A549 (cell line): Measurements from ENCODE around the gene ZBTB38. TPM values are rescaled to one million over a fixed set of nuclear protein-coding genes. Genes with fewer than 3 reads are reported as not detected.

Experiments
- ATAC-seq, 2 experiments: fragments of 200-7000 bp in 1 of 2; fragments of >200 bp in 1 of 2; cut with Nextera tagmentation in 1 of 2; cut with Tn5 transposase in 1 of 2; 3 replicates each; pipeline versions ENCODE4 v1.8.0 to v1.9.1; 2018 to 2020; ENCODE audit warnings: mild to moderate bottlenecking in 1 of 2, moderate library complexity in 1 of 2
- CTCF ChIA-PET: fragments of 300-600 bp; sonication (Branson Sonifier 250); formaldehyde crosslinking; extraction: SDS; loops from one replicate; lab custom pipeline; 2021; ENCODE audit warnings: antibody characterized with exemption, inconsistent platforms; lab: Yijun Ruan, JAX
- POLR2A ChIA-PET: fragments of 350-600 bp; formaldehyde crosslinking; extraction: SDS; loops from one replicate; lab custom pipeline; 2021; ENCODE audit warnings: antibody characterized with exemption, inconsistent platforms; lab: Yijun Ruan, JAX
- DNase-seq, 2 experiments: peaks; one replicate each; pipeline versions ENCODE4 v3.0.0 to v3.0.0-alpha.2; 2011 to 2016; ENCODE audit warnings: low read depth in 1 of 2, low spot score in 1 of 2
- FAIRE-seq: peaks from 2 replicates; lab custom pipeline; 2011; peaks lifted over from hg19 to GRCh38; lab: Jason Lieb, UNC
- H3K27ac ChIP-seq, 2 experiments: fragments of >200 bp; sonication (Bioruptor Twin); formaldehyde crosslinking; 3 replicates each; pipeline ENCODE4 v1.5.1; 2016 to 2017
- H3K4me1 ChIP-seq: fragments of >200 bp; sonication (Bioruptor Twin); formaldehyde crosslinking; 3 replicates; pipeline ENCODE4 v1.6.1; 2016
- H3K4me2 ChIP-seq: fragments of >200 bp; sonication (Bioruptor Twin); formaldehyde crosslinking; 3 replicates; pipeline ENCODE4 v1.6.1; 2016
- H3K4me3 ChIP-seq: fragments of >200 bp; sonication (Bioruptor Twin); formaldehyde crosslinking; 3 replicates; pipeline ENCODE4 v1.5.1; 2016
- H3K9me3 ChIP-seq: fragments of >200 bp; sonication (Bioruptor Twin); formaldehyde crosslinking; 3 replicates; pipeline ENCODE4 v1.6.1; 2016
- BHLHE40 ChIP-seq: IDR thresholded peaks from 2 replicates; pipeline ENCODE4 v1.6.1; 2012; ENCODE audit warnings: low read depth, low read length, inconsistent platforms
- CBX8 ChIP-seq: fragments of 200-600 bp; sonication (generic); IDR thresholded peaks from 2 replicates; pipeline ENCODE4 v1.6.1; 2016
- CEBPB ChIP-seq, 2 experiments: fragments of >200 bp in 1 of 2; sonication (Bioruptor Twin) in 1 of 2; formaldehyde crosslinking in 1 of 2; IDR thresholded peaks; 2 replicates each; pipeline ENCODE4 v1.6.1; 2012 to 2016
- EHMT2 ChIP-seq: fragments of 200-600 bp; sonication (generic); IDR thresholded peaks from 2 replicates; pipeline ENCODE4 v1.6.1; 2016; ENCODE audit warnings: antibody characterized with exemption, low read depth, mild to moderate bottlenecking, moderate library complexity
- EP300 ChIP-seq, 2 experiments: fragments of >200 bp; sonication (Bioruptor Twin); formaldehyde crosslinking; IDR thresholded peaks; 2 replicates in 1 of 2; 3 replicates in 1 of 2; pipeline ENCODE4 v1.6.1; 2016 to 2017
- FOSL2 ChIP-seq, 2 experiments: fragments of 450-650 bp in 1 of 2; fragments of >200 bp in 1 of 2; sonication (Bioruptor Twin) in 1 of 2; formaldehyde crosslinking; IDR thresholded peaks; 2 replicates each; pipeline versions ENCODE4 v1.5.0 to v1.6.1; 2016 to 2020; ENCODE audit warnings: mild to moderate bottlenecking in 1 of 2, moderate library complexity in 1 of 2
- GATA3 ChIP-seq: IDR thresholded peaks from 2 replicates; pipeline ENCODE4 v1.6.1; 2012; ENCODE audit warnings: borderline replicate concordance
- HOXB5 ChIP-seq: fragments of 250-450 bp; sonication (Bioruptor Pico); IDR thresholded peaks from 2 replicates; pipeline ENCODE4 v1.5.0; 2020; ENCODE audit warnings: mild to moderate bottlenecking, moderate library complexity
- JUN ChIP-seq, 2 experiments: fragments of >200 bp; sonication (Bioruptor Twin); formaldehyde crosslinking; IDR thresholded peaks; 2 replicates in 1 of 2; 3 replicates in 1 of 2; pipeline ENCODE4 v1.6.1; 2016 to 2017
- JUNB ChIP-seq: fragments of >200 bp; sonication (Bioruptor Twin); formaldehyde crosslinking; IDR thresholded peaks from 2 replicates; pipeline ENCODE4 v1.6.1; 2016
- KDM1A ChIP-seq: fragments of 200-600 bp; sonication (generic); IDR thresholded peaks from 2 replicates; pipeline ENCODE4 v1.6.1; 2016; ENCODE audit warnings: low read depth, mild to moderate bottlenecking
- MYC ChIP-seq: IDR thresholded peaks from 2 replicates; pipeline ENCODE4 v1.6.1; 2012; ENCODE audit warnings: mild to moderate bottlenecking, inconsistent platforms, low read length, improper control_type of control experiment, borderline replicate concordance
- RFX5 ChIP-seq: fragments of 450-650 bp; IDR thresholded peaks from 2 replicates; pipeline ENCODE4 v1.7.1; 2014; ENCODE audit warnings: antibody characterized with exemption, mild to moderate bottlenecking, moderate library complexity
- RNF2 ChIP-seq: fragments of 200-600 bp; sonication (generic); IDR thresholded peaks from 2 replicates; pipeline ENCODE4 v1.6.1; 2016; ENCODE audit warnings: low read depth, mild to moderate bottlenecking, antibody characterized with exemption, moderate library complexity, borderline replicate concordance
- SMC3 ChIP-seq: fragments of >200 bp; sonication (Bioruptor Twin); formaldehyde crosslinking; IDR thresholded peaks from 3 replicates; pipeline ENCODE4 v1.6.1; 2018; ENCODE audit warnings: inconsistent platforms
- TFCP2L1 ChIP-seq: fragments of 250-450 bp; sonication (Bioruptor Pico); IDR thresholded peaks from 2 replicates; pipeline ENCODE4 v1.5.0; 2021; ENCODE audit warnings: mild to moderate bottlenecking
- whole genome bisulfite sequencing: methylation state at CpG from one replicate; pipeline ENCODE4 v1.1.6; 2017; ENCODE audit errors: missing lambda C conversion rate; 5-methylcytosine and 5-hydroxymethylcytosine counted together
- polyA plus RNA-seq, 4 experiments: library from polyadenylated mRNA; depleted of rRNA in 3 of 4; stranded (reverse); fragments of >200 nt; fragmentation: RNase III in 1 of 4; extraction: RNeasy Plus Mini Kit Qiagen cat#74134 plus additional on column Dnase treatment in 1 of 4; gene quantifications; 2 replicates in 3 of 4; 3 replicates in 1 of 4; pipeline ENCODE4 v1.2.3, GENCODE V29; 2011 to 2017
- TF ChIP-seq, protein P1 (sequence below): fragments of 250-450 bp; sonication (Bioruptor Pico); IDR thresholded peaks from 2 replicates; pipeline ENCODE4 v1.5.0; 2021; ENCODE audit warnings: mild to moderate bottlenecking, moderate library complexity, borderline replicate concordance
- TF ChIP-seq, protein P2 (sequence below): fragments of 250-450 bp; sonication (Bioruptor Pico); IDR thresholded peaks from 2 replicates; pipeline ENCODE4 v1.5.0; 2020; ENCODE audit warnings: low read depth, mild to moderate bottlenecking, moderate library complexity
- TF ChIP-seq, protein P3 (sequence below): fragments of >200 bp; sonication (Bioruptor Twin); formaldehyde crosslinking; IDR thresholded peaks from 3 replicates; pipeline ENCODE4 v1.5.1; 2016

The ZBTB38 gene
- polyA plus RNA-seq, 2 of the 4 experiments (the other 2 are of a cell fraction), result 72.0 to 110 TPM

DNA sequence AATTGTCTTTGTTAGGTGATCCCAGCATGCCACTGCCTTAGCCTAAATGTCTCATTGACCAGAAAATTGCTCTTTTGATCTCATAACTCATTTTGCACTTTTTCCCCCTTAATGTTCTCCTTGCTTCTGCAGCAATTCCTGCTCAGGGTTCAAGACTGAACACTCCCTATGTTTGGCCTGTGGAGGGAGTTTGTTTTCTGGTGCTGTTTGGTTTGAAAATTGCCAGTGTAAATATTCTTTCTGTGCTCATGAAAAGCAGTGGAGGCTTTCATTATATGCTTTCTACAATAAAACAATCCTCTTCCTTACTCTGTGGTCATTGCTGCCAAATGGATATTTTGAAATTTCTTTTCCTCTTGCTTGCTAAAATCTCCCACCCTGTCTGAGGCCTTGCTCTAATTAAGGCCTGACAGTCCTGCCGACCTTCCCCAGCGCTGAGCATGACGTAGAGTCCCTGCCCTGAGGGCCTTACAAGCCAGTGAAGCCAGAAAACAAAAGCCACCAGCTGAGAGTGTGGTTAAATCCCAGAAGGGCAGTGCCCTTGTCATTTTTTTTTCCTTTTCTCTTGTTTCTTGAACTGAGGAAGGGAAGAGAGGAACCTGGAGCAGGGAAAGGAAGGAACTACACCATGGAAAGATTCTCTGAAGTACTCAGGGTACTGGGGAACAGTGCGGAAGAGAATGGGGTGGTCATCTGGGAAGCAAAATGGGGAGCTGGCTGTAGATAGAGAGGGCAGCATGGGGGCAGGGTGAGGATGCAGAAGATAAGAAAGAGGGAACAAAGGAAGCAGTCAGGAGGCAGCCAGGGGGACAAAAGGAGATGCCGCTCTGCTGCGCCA is 24.8 kb downstream of the ZBTB38 start:
- ChIA-PET POLR2A (no interaction called here), CTCF (no interaction called here)
- no peak overlapping the region for H3K4me3 ChIP-seq
- ATAC-seq (peak; percentile 26 to 62; a peak in 3 of 6 replicates), FAIRE-seq (no peak), DNase-seq (peak in 1 of 2 experiments; percentile 45)
- 0 out of 3 replicates have a peak overlapping the region, but pooled peaks have one; percentile 9 for H3K4me2 ChIP-seq
- 75% methylated on average over 6 of the region's 6 CpGs for WGBS
- H3K4me1 ChIP-seq, result peaks cover 44% of the 10 kb centered on the region
- H3K9me3 ChIP-seq, result peaks cover 16% of the 10 kb centered on the region
- peak overlapping the region; percentile 55 to 74 for H3K27ac ChIP-seq
- TF ChIP-seq SMC3 (no peak), MYC (no peak), EP300 (IDR thresholded peaks at IDR 0.05) (0 out of 5 replicates have a peak, but pooled peaks of 1 of the 2 experiments have one; percentile 12), JUN (IDR thresholded peaks at IDR 0.05) (0 out of 5 replicates have a peak, but pooled peaks of 1 of the 2 experiments have one; percentile 19), CBX8 (no peak)

DNA sequence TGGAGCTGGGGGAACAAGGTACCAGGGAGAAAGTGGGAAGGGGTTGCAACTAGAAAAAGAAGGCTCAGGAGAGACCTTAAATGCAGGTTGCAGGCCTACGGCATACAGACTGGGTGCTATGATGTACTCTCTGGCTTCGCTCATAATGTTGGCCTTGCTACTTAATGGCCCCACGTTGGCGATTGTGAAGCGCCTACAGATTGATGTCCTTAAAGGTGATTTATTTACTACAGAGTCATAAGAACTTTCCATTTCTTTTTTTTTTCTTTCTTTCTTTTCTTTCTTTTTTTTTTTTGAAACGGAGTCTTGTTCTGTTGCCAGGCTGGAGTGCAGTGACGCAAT is 25.4 kb downstream of the ZBTB38 start:
- H3K27ac ChIP-seq, result peak overlapping the region; percentile 55 to 74

DNA sequence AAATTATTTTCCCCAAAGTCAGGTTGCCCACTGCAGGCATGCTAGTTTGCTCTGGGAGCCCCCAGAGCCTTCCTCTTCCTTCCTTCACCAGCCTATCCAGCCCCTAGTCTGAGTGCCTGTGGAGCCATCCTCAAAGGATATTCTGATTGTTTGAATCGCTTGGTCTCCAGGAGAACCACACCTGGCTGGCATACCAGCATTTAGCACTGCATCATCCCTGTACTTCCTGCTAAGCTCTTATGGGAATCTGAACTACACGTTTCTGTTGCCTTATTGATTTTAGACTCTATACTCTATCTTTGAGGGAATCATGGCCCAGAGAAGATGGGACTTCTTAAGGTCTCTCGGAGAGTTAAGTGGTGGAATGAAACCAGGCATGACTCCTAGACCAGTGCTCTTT is 26.3 kb downstream of the ZBTB38 start:
- WGBS, result 82% methylated on average over 3 of the region's 3 CpGs
- POLR2A ChIA-PET, result no interaction called here
- Histone ChIP-seq H3K4me2 (no peak overlapping the region), H3K9me3 (peaks cover 16% of the 10 kb centered on the region), H3K27ac (peak overlapping the region in 1 of 2 experiments; percentile 52; a peak in 3 of 6 replicates), H3K4me3 (no peak overlapping the region), H3K4me1 (peaks cover 42% of the 10 kb centered on the region)
- ATAC-seq, result no peak
- TF ChIP-seq, protein P1, sequence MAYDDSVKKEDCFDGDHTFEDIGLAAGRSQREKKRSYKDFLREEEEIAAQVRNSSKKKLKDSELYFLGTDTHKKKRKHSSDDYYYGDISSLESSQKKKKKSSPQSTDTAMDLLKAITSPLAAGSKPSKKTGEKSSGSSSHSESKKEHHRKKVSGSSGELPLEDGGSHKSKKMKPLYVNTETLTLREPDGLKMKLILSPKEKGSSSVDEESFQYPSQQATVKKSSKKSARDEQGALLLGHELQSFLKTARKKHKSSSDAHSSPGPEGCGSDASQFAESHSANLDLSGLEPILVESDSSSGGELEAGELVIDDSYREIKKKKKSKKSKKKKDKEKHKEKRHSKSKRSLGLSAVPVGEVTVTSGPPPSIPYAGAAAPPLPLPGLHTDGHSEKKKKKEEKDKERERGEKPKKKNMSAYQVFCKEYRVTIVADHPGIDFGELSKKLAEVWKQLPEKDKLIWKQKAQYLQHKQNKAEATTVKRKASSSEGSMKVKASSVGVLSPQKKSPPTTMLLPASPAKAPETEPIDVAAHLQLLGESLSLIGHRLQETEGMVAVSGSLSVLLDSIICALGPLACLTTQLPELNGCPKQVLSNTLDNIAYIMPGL, result no peak
- TF ChIP-seq GATA3 (no peak), SMC3 (no peak), KDM1A (no peak), TFCP2L1 (CRISPR knock-in tag) (no peak), FOSL2 (IDR thresholded peaks at IDR 0.05) (no peak), FOSL2 (CRISPR knock-in tag; IDR thresholded peaks at IDR 0.05) (no peak), RNF2 (no peak), HOXB5 (CRISPR knock-in tag) (no peak), BHLHE40 (no peak), EHMT2 (no peak)
- TF ChIP-seq, protein P2, sequence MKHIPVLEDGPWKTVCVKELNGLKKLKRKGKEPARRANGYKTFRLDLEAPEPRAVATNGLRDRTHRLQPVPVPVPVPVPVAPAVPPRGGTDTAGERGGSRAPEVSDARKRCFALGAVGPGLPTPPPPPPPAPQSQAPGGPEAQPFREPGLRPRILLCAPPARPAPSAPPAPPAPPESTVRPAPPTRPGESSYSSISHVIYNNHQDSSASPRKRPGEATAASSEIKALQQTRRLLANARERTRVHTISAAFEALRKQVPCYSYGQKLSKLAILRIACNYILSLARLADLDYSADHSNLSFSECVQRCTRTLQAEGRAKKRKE (CRISPR knock-in tag), result no peak
- CTCF ChIA-PET, result interaction anchor here (1.1 kb wide), 1 partner anchor 11 kb away, joined by 3 read pairs; no protein-coding TSS in a partner anchor
- no peak for FAIRE-seq
- DNase-seq, result no peak

More for the DNA sequence above, 25.4 kb downstream of the ZBTB38 start:
- 96% methylated on average over 7 of the region's 7 CpGs for WGBS
- ChIA-PET POLR2A (no interaction called here), CTCF (interaction anchor here (1.1 kb wide), 1 partner anchor 10 kb away, joined by 3 read pairs; no protein-coding TSS in a partner anchor)
- Histone ChIP-seq H3K4me1 (peaks cover 41% of the 10 kb centered on the region), H3K4me3 (no peak overlapping the region), H3K4me2 (0 out of 3 replicates have a peak overlapping the region, but pooled peaks have one; percentile 9), H3K9me3 (peaks cover 16% of the 10 kb centered on the region)
- TF ChIP-seq JUNB (no peak), CEBPB (IDR thresholded peaks at IDR 0.05) (0 out of 4 replicates have a peak, but pooled peaks of 1 of the 2 experiments have one; percentile 21), RFX5 (no peak)
- TF ChIP-seq, protein P3, sequence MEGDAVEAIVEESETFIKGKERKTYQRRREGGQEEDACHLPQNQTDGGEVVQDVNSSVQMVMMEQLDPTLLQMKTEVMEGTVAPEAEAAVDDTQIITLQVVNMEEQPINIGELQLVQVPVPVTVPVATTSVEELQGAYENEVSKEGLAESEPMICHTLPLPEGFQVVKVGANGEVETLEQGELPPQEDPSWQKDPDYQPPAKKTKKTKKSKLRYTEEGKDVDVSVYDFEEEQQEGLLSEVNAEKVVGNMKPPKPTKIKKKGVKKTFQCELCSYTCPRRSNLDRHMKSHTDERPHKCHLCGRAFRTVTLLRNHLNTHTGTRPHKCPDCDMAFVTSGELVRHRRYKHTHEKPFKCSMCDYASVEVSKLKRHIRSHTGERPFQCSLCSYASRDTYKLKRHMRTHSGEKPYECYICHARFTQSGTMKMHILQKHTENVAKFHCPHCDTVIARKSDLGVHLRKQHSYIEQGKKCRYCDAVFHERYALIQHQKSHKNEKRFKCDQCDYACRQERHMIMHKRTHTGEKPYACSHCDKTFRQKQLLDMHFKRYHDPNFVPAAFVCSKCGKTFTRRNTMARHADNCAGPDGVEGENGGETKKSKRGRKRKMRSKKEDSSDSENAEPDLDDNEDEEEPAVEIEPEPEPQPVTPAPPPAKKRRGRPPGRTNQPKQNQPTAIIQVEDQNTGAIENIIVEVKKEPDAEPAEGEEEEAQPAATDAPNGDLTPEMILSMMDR, result no peak
- FAIRE-seq, result no peak
- no peak for DNase-seq
- ATAC-seq, result peak in 1 of 2 experiments; percentile 18; a peak in 3 of 6 replicates
